Measurements from ENCODE around the gene NCAM1.
A peak's percentile ranks its signal among the peaks of the same experiment; 100 is the strongest.
"Not testable (repeated sequence)": the region's sequence is repeated elsewhere in the genome, so short reads cannot be mapped to it uniquely, and the experiment has no call there.

The NCAM1 gene

GRCh38 chr11:113287801-113288200, 326.6 kb downstream of the NCAM1 start:
- TF ChIP-seq Cebpa-rat (IDR thresholded peaks at IDR 0.05) = no peak

GRCh38 chr11:113288286-113288863, 327.2 kb downstream of the NCAM1 start:
- H3K27me3 ChIP-seq = no peaks in the 10 kb centered on the region
- no peak for TF ChIP-seq Cebpa-rat (IDR thresholded peaks at IDR 0.05)
- peaks cover 0 to 22% (median 13%) of the 10 kb centered on the region in 10 experiments; a peak in 13 of 20 replicates for H3K4me1 ChIP-seq
- no peak overlapping the region for H3K4me3 ChIP-seq
- H3K36me3 ChIP-seq = no peaks in the 10 kb centered on the region
- no peak overlapping the region for H3K9ac ChIP-seq
- H3K9me3 ChIP-seq (replicated peaks in 1 of 11) = no peaks in the 10 kb centered on the region
- H3K4me2 ChIP-seq = peak overlapping the region in 1 of 11 experiments; percentile 48; a peak in 1 of 22 replicates
- peak overlapping the region in 1 of 11 experiments; percentile 63; a peak in 1 of 22 replicates for H3K27ac ChIP-seq
- no peaks in the 10 kb centered on the region; a peak in 1 of 22 replicates for H4K20me1 ChIP-seq

More at GRCh38 chr11:113287801-113288200, 326.6 kb downstream of the NCAM1 start:
- Histone ChIP-seq H3K4me2 (peak overlapping the region in 6 of 11 experiments; percentile 23 to 56 (median 48); a peak in 9 of 22 replicates), H3K9me3 (replicated peaks in 1 of 11) (no peaks in the 10 kb centered on the region), H3K4me1 (peaks cover 0 to 22% (median 13%) of the 10 kb centered on the region in 10 experiments; a peak in 13 of 20 replicates), H3K27ac (peak overlapping the region in 3 of 11 experiments; percentile 13 to 63 (median 31); a peak in 5 of 22 replicates), H3K9ac (no peak overlapping the region), H3K4me3 (no peak overlapping the region), H4K20me1 (no peaks in the 10 kb centered on the region; a peak in 1 of 22 replicates), H3K36me3 (no peaks in the 10 kb centered on the region), H3K27me3 (no peaks in the 10 kb centered on the region)

- no peak overlapping the region for H3K4me3 ChIP-seq
- TF ChIP-seq Cebpa-rat (IDR thresholded peaks at IDR 0.05) = no peak
- no peak overlapping the region for H3K27ac ChIP-seq
- no peaks in the 10 kb centered on the region for H3K27me3 ChIP-seq
- H3K9me3 ChIP-seq (replicated peaks in 1 of 11) = no peaks in the 10 kb centered on the region
- H3K36me3 ChIP-seq = no peaks in the 10 kb centered on the region
- no peaks in the 10 kb centered on the region; a peak in 1 of 22 replicates for H4K20me1 ChIP-seq
- no peak overlapping the region for H3K4me2 ChIP-seq
- peaks cover 0 to 22% (median 13%) of the 10 kb centered on the region in 10 experiments; a peak in 13 of 20 replicates for H3K4me1 ChIP-seq
- H3K9ac ChIP-seq = no peak overlapping the region
These were observed 328.4 kb downstream of the NCAM1 start for GRCh38 chr11:113289431-113290187.

- TF ChIP-seq Cebpa-rat (IDR thresholded peaks at IDR 0.05) = no peak
- H3K4me1 ChIP-seq = peaks cover 0 to 4% (median 0%) of the 10 kb centered on the region in 10 experiments; a peak in 1 of 20 replicates
- no peak overlapping the region for H3K4me2 ChIP-seq
- H3K9me3 ChIP-seq (replicated peaks in 1 of 11) = no peaks in the 10 kb centered on the region
- no peaks in the 10 kb centered on the region for H3K27me3 ChIP-seq
- no peak overlapping the region for H3K9ac ChIP-seq
- no peak overlapping the region for H3K4me3 ChIP-seq
- no peaks in the 10 kb centered on the region for H4K20me1 ChIP-seq
- H3K36me3 ChIP-seq = no peaks in the 10 kb centered on the region
- no peak overlapping the region for H3K27ac ChIP-seq
These were observed 332.7 kb downstream of the NCAM1 start for GRCh38 chr11:113293936-113294335.

- H3K4me2 ChIP-seq = no peak overlapping the region
- H3K4me1 ChIP-seq = no peaks in the 10 kb centered on the region
- no peaks in the 10 kb centered on the region for H3K36me3 ChIP-seq
- H3K27me3 ChIP-seq = no peaks in the 10 kb centered on the region
- no peak for TF ChIP-seq Cebpa-rat (IDR thresholded peaks at IDR 0.05)
- no peaks in the 10 kb centered on the region for H3K9me3 ChIP-seq (replicated peaks in 1 of 11)
- H3K27ac ChIP-seq = no peak overlapping the region
- no peaks in the 10 kb centered on the region for H4K20me1 ChIP-seq
- H3K9ac ChIP-seq = no peak overlapping the region
- no peak overlapping the region for H3K4me3 ChIP-seq
These were observed 334.8 kb downstream of the NCAM1 start for GRCh38 chr11:113295993-113296392.

- Histone ChIP-seq H3K27ac (no peak overlapping the region), H3K9ac (no peak overlapping the region)
These were observed 335.4 kb downstream of the NCAM1 start for GRCh38 chr11:113296447-113297205.

GRCh38 chr11:113298496-113298895, 337.3 kb downstream of the NCAM1 start:
- H3K4me1 ChIP-seq; H3K36me3 ChIP-seq; H3K27ac ChIP-seq; H3K9me3 ChIP-seq (replicated peaks in 1 of 11); H4K20me1 ChIP-seq; H3K9ac ChIP-seq; H3K4me3 ChIP-seq; H3K4me2 ChIP-seq; H3K27me3 ChIP-seq: not testable (repeated sequence)

More at GRCh38 chr11:113296447-113297205, 335.4 kb downstream of the NCAM1 start:
- Histone ChIP-seq H3K36me3 (no peaks in the 10 kb centered on the region), H4K20me1 (no peaks in the 10 kb centered on the region), H3K4me3 (no peak overlapping the region), H3K9me3 (replicated peaks in 1 of 11) (no peaks in the 10 kb centered on the region), H3K4me2 (no peak overlapping the region), H3K27me3 (no peaks in the 10 kb centered on the region), H3K4me1 (no peaks in the 10 kb centered on the region)
- TF ChIP-seq Cebpa-rat (IDR thresholded peaks at IDR 0.05) = no peak

- Histone ChIP-seq H4K20me1 (0 out of 22 replicates have a peak, but pooled peaks cover 0 to 3% (median 0%) of the 10 kb centered on the region in 11 experiments), H3K9ac (no peak overlapping the region), H3K4me3 (no peak overlapping the region), H3K4me1 (peaks cover 0 to 4% (median 0%) of the 10 kb centered on the region in 10 experiments; a peak in 2 of 20 replicates), H3K27me3 (no peaks in the 10 kb centered on the region), H3K4me2 (no peak overlapping the region), H3K9me3 (replicated peaks in 1 of 11) (no peaks in the 10 kb centered on the region), H3K27ac (no peak overlapping the region), H3K36me3 (no peaks in the 10 kb centered on the region)
- no peak for TF ChIP-seq Cebpa-rat (IDR thresholded peaks at IDR 0.05)
These were observed 343.7 kb downstream of the NCAM1 start for GRCh38 chr11:113304916-113305315.
